ENCODE measurements around the gene HDLBP.
"Not testable (repeated sequence)": the region's sequence is repeated elsewhere in the genome, so short reads cannot be mapped to it uniquely, and the experiment has no call there.

The HDLBP gene

DNA sequence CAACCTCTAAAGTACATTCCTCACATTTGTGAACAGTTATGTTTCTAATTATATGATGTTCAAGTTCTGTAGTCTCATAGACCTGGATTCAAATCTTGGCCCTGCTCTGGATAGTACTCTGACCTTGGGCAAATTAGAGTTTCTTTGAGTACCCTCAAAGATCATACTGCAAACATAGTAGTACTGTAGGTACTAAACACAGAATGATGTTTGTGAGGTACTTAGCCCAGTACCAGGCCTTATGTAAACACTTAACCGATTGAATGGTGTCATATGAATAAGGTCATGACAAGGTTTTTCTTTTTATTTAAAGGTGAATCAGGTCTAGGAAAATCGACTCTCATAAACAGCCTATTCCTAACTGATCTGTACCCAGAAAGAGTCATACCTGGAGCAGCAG, 19.3 kb upstream of the HDLBP start:
- DNase-seq: no peak

GRCh38 chr2:241330616-241330981, 15.1 kb upstream of the HDLBP start:
- DNase-seq: no peak

GRCh38 chr2:241329669-241330615, 14.5 kb upstream of the HDLBP start:
- DNase-seq: no peak

DNA sequence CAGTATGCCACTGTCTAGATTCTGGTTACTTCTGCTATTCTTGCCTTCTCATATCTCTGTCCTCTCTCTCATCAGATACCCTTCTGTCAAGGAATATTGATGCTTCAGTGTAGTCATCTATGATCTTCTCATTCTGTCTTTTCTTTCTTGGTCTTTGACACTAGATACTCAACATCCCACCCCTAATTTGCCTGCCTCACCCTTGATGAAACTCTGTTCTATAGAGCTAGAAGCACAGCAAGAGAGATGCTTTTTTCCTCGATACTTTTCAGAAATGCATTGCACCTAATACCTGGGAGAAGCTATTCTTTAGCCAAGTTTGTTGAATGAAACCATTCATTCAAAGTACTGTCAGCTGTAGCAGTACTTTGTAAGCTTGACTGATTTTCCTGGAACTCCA, 9.8 kb upstream of the HDLBP start:
- no peak for DNase-seq

DNA sequence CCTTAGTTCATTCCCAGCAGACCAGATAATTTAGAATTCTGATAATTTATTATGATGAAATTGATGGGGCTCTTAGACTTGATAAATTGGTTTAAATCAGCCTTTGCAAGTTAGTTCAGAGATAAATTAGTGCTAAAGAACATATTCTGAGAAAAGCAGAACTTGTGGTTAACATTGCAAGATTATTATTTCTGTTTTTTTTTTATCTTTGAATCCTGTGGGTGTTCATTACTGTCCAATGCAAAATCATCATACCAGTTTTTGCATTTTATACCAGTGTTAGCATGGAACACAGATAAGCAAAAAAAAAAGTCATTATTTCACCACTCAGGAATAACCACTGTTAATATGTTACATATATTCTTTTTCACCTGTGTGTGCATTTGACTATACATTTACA, 9.3 kb upstream of the HDLBP start:
- no peak for DNase-seq

GRCh38 chr2:241323778-241324177, 8.3 kb upstream of the HDLBP start:
- DNase-seq: no peak

DNA sequence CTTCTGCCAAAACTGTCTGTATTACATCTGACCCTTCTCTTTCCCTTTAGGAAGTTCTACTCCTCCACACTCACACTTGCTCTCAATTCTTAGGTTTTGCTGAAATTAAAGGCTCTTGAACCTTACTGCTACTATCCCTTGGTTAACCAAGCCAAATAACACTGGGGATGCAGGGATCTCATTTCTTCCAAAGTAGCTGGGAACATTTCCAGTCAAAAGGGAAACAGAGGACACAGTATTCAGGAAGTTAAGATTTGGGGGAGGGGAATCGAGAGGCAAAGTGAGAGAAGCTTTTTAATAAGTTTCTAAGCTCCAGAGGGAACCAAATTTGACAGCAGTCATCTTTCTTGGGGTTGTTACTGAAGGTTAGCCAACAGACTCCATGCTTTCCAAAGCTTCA, 6.4 kb upstream of the HDLBP start:
- DNase-seq: no peak

DNA sequence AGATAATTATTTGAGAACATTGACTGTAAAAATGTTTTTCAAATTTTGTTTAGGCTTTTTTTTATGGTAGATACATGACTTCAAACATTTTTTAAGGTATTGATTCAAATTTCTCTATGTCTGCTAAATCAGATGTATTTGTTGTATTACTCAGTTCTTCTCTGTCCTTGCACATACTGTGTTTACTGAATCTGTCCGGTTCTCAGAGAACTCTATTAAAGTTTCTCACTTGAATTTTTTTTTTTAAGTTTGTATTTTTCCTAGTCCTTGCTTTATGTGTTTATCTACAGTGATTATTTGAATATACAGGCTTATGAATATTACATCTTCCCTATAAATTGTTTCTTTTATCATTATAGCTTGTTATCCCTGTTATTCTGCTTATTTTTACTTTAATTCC, 5.6 kb upstream of the HDLBP start:
- no peak for DNase-seq

- DNase-seq: no peak
Measured at GRCh38 chr2:241320394-241320793, 4.9 kb upstream of the HDLBP start.

DNA sequence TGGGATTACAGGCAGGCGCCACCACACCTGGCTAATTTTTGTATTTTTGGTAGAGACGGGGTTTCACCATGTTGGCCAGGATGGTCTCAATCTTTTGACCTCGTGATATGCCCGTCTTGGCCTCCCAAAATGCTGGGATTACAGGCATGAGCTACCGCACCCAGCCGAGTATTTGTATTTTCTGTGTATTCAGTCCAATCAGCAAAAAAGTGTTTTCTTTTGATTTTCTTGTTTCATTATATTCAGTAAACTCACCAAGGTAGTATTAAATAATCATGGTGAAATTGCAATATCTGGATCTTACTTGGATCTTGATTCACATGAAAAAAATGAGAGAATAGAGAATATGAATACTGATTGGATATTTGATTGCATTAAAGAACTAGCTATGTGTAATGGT, 3.4 kb upstream of the HDLBP start:
- DNase-seq: not testable (repeated sequence)

DNA sequence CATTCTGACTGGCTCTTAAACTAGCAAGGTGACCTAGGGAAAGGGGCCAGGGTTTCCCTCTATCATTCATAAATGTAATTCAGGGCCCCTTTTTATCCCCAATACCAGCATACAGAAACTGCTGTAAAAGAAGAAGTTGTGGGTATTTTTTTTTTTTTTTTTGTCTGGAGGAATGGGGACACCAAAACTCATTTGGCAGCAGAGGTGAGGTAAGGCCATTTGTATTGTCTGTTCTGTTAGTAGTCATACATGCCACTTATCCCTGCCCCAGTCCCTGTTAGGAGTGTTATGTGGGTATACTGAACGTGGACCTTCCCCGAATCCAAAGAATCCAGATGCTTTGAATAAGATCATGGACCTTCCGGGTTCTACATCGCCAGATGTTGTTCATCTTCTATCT, 1.9 kb upstream of the HDLBP start:
- no peak for DNase-seq

DNA sequence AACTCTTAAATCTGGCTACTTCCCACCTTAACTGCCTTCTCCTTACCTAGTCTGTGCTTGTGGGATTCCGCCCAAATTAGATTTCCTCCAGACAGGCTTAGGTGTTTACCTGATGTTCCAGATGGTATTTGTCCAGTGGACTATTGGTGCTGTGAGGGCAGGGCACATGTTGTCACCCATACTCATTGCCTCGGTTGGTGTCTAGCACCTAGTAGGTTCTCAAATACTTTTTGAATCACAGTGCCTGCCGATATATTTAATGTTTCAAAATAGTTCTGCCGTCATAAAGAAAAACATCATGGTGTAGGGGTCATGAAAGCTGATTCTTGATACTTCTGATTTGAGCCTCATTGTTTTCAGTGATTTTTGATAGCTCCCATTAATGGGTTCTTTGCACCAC, 1.4 kb upstream of the HDLBP start:
- DNase-seq: no peak

GRCh38 chr2:241315879-241316631, 583 bp upstream of the HDLBP start, which contains the start of gene SEPTIN2:
Gene SEPTIN2, plus strand, starts transcription at chr2:241315925. Its CDS starts 8,308 bp downstream, at chr2:241324233.
- DNase-seq: peak; percentile 72

- DNase-seq: peak; percentile 35
Measured at GRCh38 chr2:241314226-241315092, 1.0 kb downstream of the HDLBP start.

- DNase-seq: no peak
Measured at GRCh38 chr2:241313543-241314095, 1.9 kb downstream of the HDLBP start.

DNA sequence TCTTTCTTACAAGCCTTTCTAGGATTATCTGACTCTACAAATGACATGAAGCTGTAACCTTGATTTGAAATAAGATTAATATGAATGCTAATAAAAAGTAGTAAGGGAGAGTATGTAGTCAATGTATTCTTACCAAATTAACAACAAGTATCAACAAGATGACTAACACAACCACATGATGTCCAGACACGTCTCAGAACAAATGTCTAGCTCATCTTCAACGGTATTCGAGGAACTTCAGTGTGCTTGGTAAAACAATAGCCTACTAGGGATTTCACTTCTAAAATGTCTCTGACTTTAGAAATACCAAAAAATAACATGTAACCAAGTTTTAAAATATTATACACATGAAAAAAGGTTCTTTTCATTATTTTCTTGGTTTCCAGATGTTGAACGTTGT, 3.4 kb downstream of the HDLBP start:
- DNase-seq: no peak

DNA sequence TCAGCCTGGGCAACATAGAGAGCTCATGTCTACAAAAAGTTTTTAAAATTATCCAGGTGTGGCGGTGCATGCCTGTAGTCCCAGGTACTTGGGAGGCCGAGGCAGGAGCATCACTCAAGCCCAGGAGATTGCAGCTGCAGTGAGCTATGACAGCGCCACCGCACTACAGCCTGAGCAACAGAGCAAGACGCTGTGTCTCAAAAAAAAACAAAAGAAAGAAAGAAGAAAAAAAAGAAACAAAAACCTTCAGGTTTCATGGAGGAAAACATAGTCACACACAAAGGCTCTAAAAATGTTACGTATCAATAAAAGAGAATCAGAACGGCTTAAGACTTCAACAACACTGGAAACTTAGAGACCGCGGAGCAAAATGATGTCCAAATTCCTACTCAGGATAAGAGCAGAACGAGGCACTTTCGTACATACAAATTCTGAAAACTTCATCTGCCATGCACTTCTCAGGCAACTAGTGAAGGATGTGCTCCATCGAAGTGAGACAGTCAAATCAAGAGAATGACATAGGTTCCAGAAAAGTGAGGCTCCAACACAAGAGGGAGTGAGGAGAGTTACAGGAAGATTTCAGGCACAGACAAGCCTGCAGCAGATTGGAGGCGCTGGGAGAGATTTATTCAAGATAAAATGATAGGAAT, 4.4 kb downstream of the HDLBP start:
- no peak for DNase-seq

- DNase-seq: no peak
Measured at GRCh38 chr2:241309684-241310117, 5.8 kb downstream of the HDLBP start.

GRCh38 chr2:241308832-241309500, 6.5 kb downstream of the HDLBP start:
- no peak for DNase-seq

DNA sequence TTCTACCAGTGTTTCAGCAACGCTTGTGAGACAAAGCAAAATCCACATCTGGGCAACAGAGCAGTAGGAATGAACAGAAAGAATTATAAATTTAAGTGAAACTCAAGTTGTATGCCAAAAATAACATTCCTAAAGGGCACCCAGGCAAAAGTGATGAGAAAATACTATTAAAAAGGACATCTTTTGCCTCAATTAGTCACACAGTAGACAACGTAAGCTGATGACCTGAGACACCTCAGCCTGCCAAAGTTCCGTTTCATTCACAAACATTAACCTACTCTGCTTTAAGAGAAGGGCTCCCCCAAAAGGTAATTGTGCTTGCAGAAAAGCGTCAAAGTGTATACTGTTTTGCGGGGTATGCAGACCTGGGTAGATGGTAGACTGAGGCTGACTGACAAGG, 7.2 kb downstream of the HDLBP start:
- DNase-seq: no peak

- no peak for DNase-seq
Measured at GRCh38 chr2:241307055-241307454, 8.4 kb downstream of the HDLBP start.

Measured in DMS79 treated with DMSO at 0.1 percent for 48 hours (cell line).